Measurements from ENCODE around the gene EVA1C. TPM values are rescaled to one million over a fixed set of nuclear protein-coding genes. Genes with fewer than 3 reads are reported as not detected.
A peak's percentile ranks its signal among the peaks of the same experiment; 100 is the strongest.
"Not testable (repeated sequence)": the region's sequence is repeated elsewhere in the genome, so short reads cannot be mapped to it uniquely, and the experiment has no call there.

Gene EVA1C
- polyA plus RNA-seq, 3 donors: 2.9 to 4.2 (median 3.2) TPM

DNA sequence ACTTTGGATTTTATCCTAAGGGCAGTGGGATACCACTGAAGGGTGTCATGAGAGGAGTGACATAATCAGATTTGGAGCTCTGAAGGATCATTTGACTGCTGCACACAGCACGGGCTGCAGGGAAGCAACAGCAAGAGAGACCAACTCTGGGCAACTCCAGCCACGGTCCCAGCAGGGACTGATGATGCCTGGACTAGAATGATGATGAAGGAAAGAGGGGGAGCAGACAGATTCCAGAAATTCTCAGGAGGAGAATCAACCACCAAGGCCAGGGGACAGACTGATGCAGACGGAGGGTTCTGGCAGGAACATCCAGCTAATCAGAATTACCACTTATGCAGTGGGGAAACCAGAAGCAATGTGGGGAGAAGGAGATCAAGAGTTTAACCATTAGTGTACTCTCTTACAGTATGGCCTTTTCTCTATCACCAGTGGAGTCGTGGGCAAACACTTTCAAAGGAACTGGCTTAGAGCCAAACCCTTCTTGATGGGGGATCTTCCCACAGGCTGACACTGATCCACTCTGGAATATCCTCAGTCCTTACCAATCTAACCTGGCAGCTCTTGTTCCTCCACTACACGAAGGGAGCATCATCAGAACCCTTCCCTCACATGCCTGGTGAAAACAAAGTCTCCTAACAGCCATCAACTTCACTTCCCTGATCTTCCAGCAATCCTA is 23.0 kb upstream of the EVA1C start:
- no peak for DNase-seq

DNA sequence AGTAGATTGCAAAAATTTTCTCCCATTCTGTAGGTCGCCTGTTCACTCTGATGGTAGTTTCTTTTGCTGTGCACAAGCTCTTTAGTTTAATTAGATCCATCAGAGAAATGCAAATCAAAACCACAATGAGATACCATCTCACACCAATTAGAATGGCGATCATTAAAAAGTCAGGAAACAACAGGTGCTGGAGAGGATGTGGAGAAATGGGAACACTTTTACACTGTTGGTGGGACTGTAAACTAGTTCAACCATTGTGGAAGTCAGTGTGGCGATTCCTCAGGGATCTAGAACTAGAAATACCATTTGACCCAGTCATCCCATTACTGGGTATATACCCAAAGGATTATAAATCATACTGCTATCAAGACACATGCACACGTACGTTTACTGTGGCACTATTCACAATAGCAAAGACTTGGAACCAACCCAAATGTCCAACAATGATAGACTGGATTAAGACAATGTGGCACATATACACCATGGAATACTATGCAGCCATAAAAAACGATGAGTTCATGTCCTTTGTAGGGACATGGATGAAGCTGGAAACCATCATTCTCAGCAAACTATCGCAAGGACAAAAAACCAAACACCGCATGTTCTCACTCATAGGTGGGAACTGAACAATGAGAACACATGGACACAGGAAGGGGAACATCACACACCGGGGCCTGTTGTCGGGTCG is 21.8 kb upstream of the EVA1C start:
- DNase-seq: not testable (repeated sequence)

- DNase-seq: no peak
Measured at GRCh38 chr21:32391755-32392154, 20.8 kb upstream of the EVA1C start.

GRCh38 chr21:32392299-32392879 is 20.1 kb upstream of the EVA1C start:
- DNase-seq: no peak

DNA sequence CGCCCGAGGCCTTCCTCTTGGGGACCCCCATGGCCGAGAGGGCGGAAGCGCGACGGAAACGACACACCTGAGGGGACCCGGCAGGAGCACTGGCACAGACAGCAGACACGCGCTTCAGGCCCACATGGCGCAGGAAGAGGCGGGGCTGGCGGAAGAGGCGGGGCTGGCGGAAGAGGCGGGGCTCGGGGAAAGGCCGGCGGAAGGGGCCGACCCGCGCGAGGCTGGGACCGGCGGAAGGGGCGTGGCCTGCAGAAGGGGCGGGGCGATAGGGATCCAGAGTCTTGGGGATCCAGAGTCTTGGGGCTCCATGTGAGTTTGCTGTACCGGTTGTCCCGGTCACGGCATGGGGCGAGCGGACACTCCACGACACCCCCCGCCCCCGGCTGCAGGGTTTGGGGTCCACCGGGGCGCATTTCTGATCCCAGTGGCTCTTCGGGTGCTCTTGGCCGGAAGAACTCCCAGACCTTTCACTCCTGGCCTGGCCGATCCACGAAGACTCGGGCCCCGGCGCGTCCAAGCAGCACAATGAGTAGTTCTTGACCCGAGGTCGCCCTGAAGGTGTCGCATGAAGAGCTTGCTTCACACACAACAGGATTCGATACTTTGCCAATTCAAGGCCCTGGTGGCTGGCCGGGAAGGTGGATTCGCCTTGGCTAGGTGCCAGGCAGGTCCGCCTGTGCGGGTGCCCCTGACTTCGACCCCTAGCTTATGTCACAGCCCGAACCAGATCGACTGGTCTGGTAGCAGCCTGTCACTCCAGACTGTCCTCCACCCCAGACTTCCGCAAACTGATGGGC is 19.4 kb upstream of the EVA1C start, which contains the start of gene URB1:
Gene URB1 (minus strand): TSS at position 133 of the 797 bp plus-strand sequence. CDS start 102 bp downstream, at position 31.
- peak; percentile 84 for DNase-seq

DNA sequence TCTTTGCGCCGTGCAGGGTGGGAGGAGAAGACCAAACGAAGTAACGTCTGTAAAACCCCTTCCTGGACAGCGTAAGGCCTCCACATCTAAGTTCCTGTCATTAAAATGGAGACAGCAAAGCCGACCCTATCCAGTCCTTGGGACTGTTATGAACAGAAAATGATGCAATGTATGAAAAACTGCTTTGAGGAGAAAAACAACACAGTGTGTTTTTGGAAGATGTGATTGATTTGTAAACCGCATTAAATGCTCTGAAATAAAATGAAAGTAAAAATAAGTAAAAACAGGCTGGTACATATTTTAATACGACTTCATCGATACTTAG is 18.9 kb upstream of the EVA1C start:
- no peak for DNase-seq

GRCh38 chr21:32403201-32403777 is 9.2 kb upstream of the EVA1C start:
- peak; percentile 78 for DNase-seq

- DNase-seq: no peak
Measured at GRCh38 chr21:32406405-32406804, 6.1 kb upstream of the EVA1C start.

- DNase-seq: no peak
Measured at GRCh38 chr21:32410291-32410690, 2.2 kb upstream of the EVA1C start.

GRCh38 chr21:32410916-32411315 is 1.6 kb upstream of the EVA1C start:
- DNase-seq: no peak

DNA sequence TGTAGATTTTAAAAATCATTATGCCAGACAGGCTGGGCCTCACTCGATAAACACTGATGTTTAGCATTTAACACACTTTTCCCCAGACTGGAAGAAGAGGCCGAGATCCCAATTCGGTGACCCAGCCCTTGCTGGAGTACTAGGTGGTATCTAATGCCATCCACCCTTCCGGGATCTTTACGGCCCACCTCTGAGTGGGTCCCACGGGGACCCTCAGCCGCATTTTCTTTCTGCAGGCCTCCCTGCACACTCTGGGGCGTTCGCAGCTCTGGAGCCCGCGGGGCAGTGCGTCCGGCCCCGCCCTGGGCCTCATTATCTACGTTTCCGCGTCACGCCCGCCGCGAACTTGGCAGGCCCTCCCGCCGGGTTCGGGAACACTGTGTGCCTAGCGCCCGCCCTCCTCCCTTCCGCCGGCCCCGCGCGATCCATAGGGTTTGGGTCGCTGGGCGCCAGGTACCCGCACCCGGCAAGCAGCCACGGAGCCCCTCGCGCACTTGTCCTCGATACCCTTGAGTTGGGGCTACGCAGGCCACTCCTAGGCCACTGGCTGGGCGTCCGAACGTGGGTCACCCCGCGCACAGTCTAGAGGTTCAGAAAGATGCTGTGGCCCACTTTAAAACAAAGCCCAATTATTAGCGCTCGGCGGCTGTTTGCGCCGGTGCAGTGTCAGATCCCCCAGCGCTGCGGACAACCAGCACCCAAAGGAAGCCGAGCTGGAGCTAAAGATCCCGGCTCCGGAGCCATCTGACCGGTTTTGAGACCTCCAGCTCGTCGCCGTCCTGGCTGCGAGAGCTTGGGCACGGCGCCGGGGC is 950 bp upstream of the EVA1C start:
- DNase-seq: peak; percentile 16

DNA sequence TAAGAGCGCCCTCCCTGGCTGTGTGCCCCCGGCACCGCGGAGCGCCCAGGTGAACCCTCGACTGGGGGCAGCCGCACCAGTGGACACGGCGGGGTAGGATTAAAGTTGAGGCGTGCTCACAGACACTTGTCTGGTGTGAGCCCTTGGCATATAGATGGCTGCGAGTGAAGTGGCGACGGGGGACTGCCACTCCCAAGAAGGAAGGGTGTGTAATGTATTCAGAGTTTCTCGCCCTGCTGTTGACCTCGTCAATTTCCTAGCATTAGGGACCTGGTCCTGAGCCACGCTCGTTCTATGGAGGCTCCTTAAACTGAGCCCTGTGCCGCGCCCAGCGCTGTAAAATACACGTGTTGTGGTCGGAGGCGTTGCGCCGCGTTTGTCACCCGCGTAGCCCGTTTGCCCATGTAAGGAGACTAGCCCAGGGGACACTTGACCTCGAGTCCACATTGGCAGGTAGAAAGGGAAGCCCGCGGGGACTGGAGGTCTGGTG is 554 bp downstream of the EVA1C start:
- no peak for DNase-seq

GRCh38 chr21:32413697-32414578 is 1.4 kb downstream of the EVA1C start:
- no peak for DNase-seq

GRCh38 chr21:32414579-32415358 is 2.3 kb downstream of the EVA1C start:
- no peak for DNase-seq

GRCh38 chr21:32415451-32416398 is 3.2 kb downstream of the EVA1C start:
- DNase-seq: no peak

GRCh38 chr21:32418146-32418545 is 5.6 kb downstream of the EVA1C start:
- no peak for DNase-seq

DNA sequence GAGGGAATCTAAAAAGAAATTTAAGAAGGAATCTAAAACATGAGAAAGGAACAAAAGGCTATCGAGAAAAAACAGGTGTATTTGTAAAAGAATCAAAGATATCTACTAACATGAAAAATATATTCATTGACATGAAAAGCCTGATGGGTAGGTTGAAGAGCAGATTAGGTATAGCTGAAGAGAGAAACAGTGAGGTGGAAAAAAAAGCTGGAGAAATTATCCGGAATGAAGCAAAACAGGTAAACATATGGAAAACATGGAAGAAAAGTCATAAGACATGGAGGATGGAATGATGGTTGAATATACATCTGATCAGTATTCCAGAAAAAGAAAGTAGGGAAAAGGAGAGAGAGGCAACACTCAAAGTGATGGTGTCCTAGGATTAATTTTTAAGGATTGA is 9.6 kb downstream of the EVA1C start:
- no peak for DNase-seq
